Measurements from ENCODE around the gene STIMATE. TPM values are rescaled to one million over a fixed set of nuclear protein-coding genes. Genes with fewer than 3 reads are reported as not detected.

The STIMATE gene
- total and polyA plus RNA-seq, 9 of the 15 experiments (the other 6 are each of a cell fraction or from before 2014, with no cell fraction given): 0.14 to 7.7 (median 4.9) TPM

GRCh38 chr3:52792961-52793695, 104.2 kb downstream of the STIMATE start:
- Histone ChIP-seq H3K27me3 (ENCODE audit: control insufficient read depth in 2 of 2, insufficient read depth in 2 of 2, low read length in 2 of 2) (peaks cover 0 to 26% of the 10 kb centered on the region in 2 experiments; a peak in 3 of 5 replicates), H3K9me1 (ENCODE audit: control insufficient read depth, insufficient read depth, low read length) (no peaks in the 10 kb centered on the region), H4K20me1 (replicated peaks; ENCODE audit: control insufficient read depth, insufficient read depth, low read length) (no peaks in the 10 kb centered on the region), H3K9me3 (replicated peaks; ENCODE audit: control insufficient read depth, insufficient read depth, low read depth, low read length) (no peaks in the 10 kb centered on the region), H3K4me3 (no peak overlapping the region), H3K36me3 (ENCODE audit: control insufficient read depth, insufficient read depth, low read length) (no peaks in the 10 kb centered on the region), H3K4me2 (ENCODE audit: insufficient read depth, low read length) (no peak overlapping the region), H2AFZ (ENCODE audit: low read depth, low read length) (no peak overlapping the region), H3K4me1 (replicated peaks in 1 of 2; ENCODE audit: control insufficient read depth in 2 of 2, insufficient read depth in 2 of 2, low read length in 2 of 2) (peaks cover 0 to 8% of the 10 kb centered on the region in 2 experiments; a peak in 2 of 5 replicates), H3K9ac (ENCODE audit: insufficient read depth in 1 of 2, low read depth in 2 of 2, low read length in 2 of 2) (no peak overlapping the region; a peak in 1 of 4 replicates), H3K79me2 (ENCODE audit: control insufficient read depth, insufficient read depth, low read length) (no peaks in the 10 kb centered on the region), H3K27ac (ENCODE audit: extremely low read depth, low read depth, low read length) (no peak overlapping the region)
- ATAC-seq: no peak
- intact Hi-C loops (cut with micrococcal nuclease) (no loop called here), in situ Hi-C loops (cut with MboI) (no loop called here)
- DNase-seq (ENCODE audit: extremely low read depth in 1 of 4, low spot score in 3 of 4): no peak
- WGBS (ENCODE audit: insufficient coverage, low coverage, missing lambda C conversion rate): 16% methylated on average over 6 of the region's 18 CpGs
- FAIRE-seq: no peak
- BruUV-seq (replicated peaks): no TSS peak
- CTCF ChIA-PET (ENCODE audit: low intra/inter-chr PET ratio): no interaction called here
- POLR2A ChIA-PET: interaction anchor here (1.9 kb wide), 1 partner anchor 22 kb away, joined by 7 read pairs; the partner anchor contains the start of gene NEK4
- TF ChIP-seq NKRF (IDR thresholded peaks at IDR 0.05; ENCODE audit: borderline replicate concordance): no peak
- TF ChIP-seq ZNF24 (IDR thresholded peaks at IDR 0.05): no peak
- TF ChIP-seq MAFF (IDR thresholded peaks at IDR 0.05; ENCODE audit: low read length): no peak
- no peak for TF ChIP-seq FOS (IDR thresholded peaks at IDR 0.05; ENCODE audit: extremely low read depth, insufficient read length)
- TF ChIP-seq SMARCB1 (IDR thresholded peaks at IDR 0.05; ENCODE audit: insufficient read length, low read depth): no peak
- no peak for TF ChIP-seq COPS2 (conservative IDR thresholded peaks at IDR 0.05)
- no peak for TF ChIP-seq ZNF134 (CRISPR knock-in tag; conservative IDR thresholded peaks at IDR 0.05)
- TF ChIP-seq, protein P1, sequence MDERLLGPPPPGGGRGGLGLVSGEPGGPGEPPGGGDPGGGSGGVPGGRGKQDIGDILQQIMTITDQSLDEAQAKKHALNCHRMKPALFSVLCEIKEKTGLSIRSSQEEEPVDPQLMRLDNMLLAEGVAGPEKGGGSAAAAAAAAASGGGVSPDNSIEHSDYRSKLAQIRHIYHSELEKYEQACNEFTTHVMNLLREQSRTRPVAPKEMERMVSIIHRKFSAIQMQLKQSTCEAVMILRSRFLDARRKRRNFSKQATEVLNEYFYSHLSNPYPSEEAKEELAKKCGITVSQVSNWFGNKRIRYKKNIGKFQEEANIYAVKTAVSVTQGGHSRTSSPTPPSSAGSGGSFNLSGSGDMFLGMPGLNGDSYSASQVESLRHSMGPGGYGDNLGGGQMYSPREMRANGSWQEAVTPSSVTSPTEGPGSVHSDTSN (CRISPR knock-in tag; IDR thresholded peaks at IDR 0.05; ENCODE audit: low read depth): no peak
- TF ChIP-seq, protein P1 (tag; conservative IDR thresholded peaks at IDR 0.05; ENCODE audit: low read depth): no peak
- TF ChIP-seq PHB2 (IDR thresholded peaks at IDR 0.05; ENCODE audit: low read depth): no peak
- TF ChIP-seq MYNN (IDR thresholded peaks at IDR 0.05): no peak
- no peak for TF ChIP-seq MYNN (CRISPR knock-in tag; IDR thresholded peaks at IDR 0.05)
- TF ChIP-seq TRIM28 (IDR thresholded peaks at IDR 0.05): no peak
- TF ChIP-seq ATF1 (CRISPR knock-in tag; IDR thresholded peaks at IDR 0.05): no peak
- no peak for TF ChIP-seq ATF1 (tag; IDR thresholded peaks at IDR 0.05)
- TF ChIP-seq, protein P2, sequence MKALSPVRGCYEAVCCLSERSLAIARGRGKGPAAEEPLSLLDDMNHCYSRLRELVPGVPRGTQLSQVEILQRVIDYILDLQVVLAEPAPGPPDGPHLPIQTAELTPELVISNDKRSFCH (CRISPR knock-in tag; IDR thresholded peaks at IDR 0.05): no peak
- TF ChIP-seq, protein P2 (tag; IDR thresholded peaks at IDR 0.05): no peak

All from K562 (cell line).